SH-SY5Y (cell line): ENCODE measurements around the gene MIF.

Source experiments
- GATA2 ChIP-seq: IDR thresholded peaks from 2 replicates; pipeline ENCODE4 v1.6.1; 2011; ENCODE audit warnings: mild to moderate bottlenecking, low read depth, low read length
- GATA3 ChIP-seq: IDR thresholded peaks from 2 replicates; pipeline ENCODE4 v1.6.1; 2011; ENCODE audit warnings: low read depth, mild to moderate bottlenecking, low read length, moderate library complexity

- TF ChIP-seq GATA3 (no peak), GATA2 (no peak)
Observed at GRCh38 chr22:23926561-23926960, 32.4 kb downstream of the MIF start.
